Left cardiac atrium (tissue), 4 donors: ENCODE measurements around the gene COL8A2. TPM values are rescaled to one million over a fixed set of nuclear protein-coding genes. Genes with fewer than 3 reads are reported as not detected.

Experiments
- ATAC-seq, 2 donors: fragments of 200-7000 bp; cut with Tn5 transposase; one replicate each; pipeline ENCODE4 v1.9.1; 2020; ENCODE audit warnings: mild to moderate bottlenecking in 2 of 2, moderate library complexity in 2 of 2
- DNase-seq: peaks from one replicate; pipeline ENCODE4 v3.0.0-alpha.2; 2020
- intact Hi-C, 2 donors: fragments of 100-400 bp; cut with DNase I; formaldehyde crosslinking; loops; one replicate each; pipeline versions ENCODE4 v1.14.1 to v1.15.1; 2022 to 2023
- total RNA-seq, 2 donors: library from RNA; stranded (reverse); fragmentation: NEBNext Ultra II Directional; extraction: Animal tissue kit (Norgen Biotek cat#: 25700); gene quantifications; one replicate each; pipeline ENCODE4 v1.2.1, GENCODE V29; 2021
- donor health status: DM: no; HTN: yes; CAD: no.
- donor health status: DM: no; HTN: yes; CAD: no; lungs with severe emphysema.
- donor health status: DM: yes; HTN: yes; CAD: no.
- donor health status: Dilated cardiomyopathy.

The COL8A2 gene
- total RNA-seq, 2 donors from 2014 or later, result 3.8 to 4.2 TPM

DNA sequence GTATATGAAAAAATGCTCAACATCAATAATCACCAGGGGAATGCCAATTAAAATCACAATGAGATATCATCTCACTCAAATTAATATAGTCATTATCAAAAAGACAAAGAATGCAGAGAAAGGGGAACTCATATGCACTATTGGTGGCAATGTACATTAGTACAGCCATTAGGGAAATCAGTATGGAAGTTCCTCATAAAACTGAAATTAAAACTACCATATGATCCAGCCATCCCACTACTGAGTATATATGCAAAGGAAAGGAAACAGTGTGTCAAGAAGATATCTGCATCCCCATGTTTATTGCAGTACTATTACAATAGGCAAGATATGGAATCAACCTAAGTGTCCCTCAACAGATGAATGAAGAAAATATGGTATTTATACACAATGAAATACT lies 73.2 kb downstream of the COL8A2 start:
- no peak for ATAC-seq
- no peak for DNase-seq
- intact Hi-C loops, result no loop called here

Other genes with a start within 250 kb of the COL8A2 start
- 10 to 100 TPM; 23.7 to 24.6 TPM for gene AGO1, start 242.0 kb downstream of the COL8A2 start, total RNA-seq
- gene AGO3, start 194.1 kb downstream of the COL8A2 start, total RNA-seq, result 10 to 100 TPM; 16.1 to 23.1 TPM
- under 1 TPM in 1 of 2 donors, not detected in 1; 0.27 TPM for gene TEKT2, start 41.1 kb downstream of the COL8A2 start, total RNA-seq
- 10 to 100 TPM; 15.4 to 17.6 TPM for gene ADPRS, start 36.3 kb downstream of the COL8A2 start, total RNA-seq
- 10 to 100 TPM; 53.3 to 64.2 TPM for gene TRAPPC3, start 24.3 kb upstream of the COL8A2 start, total RNA-seq
- 100 to 1,000 TPM; 251 to 270 TPM for gene MAP7D1, start 30.9 kb upstream of the COL8A2 start, total RNA-seq
- 10 to 100 TPM; 55.9 to 77.0 TPM for gene THRAP3, start 99.2 kb upstream of the COL8A2 start, total RNA-seq
- gene SH3D21, start 181.1 kb upstream of the COL8A2 start, total RNA-seq, result 1 to 10 TPM; 2.5 to 3.0 TPM
- gene EVA1B, start 198.4 kb upstream of the COL8A2 start, total RNA-seq, result 10 to 100 TPM; 15.6 to 16.7 TPM